ENCODE results near the gene CADM3.

Gene CADM3

DNA sequence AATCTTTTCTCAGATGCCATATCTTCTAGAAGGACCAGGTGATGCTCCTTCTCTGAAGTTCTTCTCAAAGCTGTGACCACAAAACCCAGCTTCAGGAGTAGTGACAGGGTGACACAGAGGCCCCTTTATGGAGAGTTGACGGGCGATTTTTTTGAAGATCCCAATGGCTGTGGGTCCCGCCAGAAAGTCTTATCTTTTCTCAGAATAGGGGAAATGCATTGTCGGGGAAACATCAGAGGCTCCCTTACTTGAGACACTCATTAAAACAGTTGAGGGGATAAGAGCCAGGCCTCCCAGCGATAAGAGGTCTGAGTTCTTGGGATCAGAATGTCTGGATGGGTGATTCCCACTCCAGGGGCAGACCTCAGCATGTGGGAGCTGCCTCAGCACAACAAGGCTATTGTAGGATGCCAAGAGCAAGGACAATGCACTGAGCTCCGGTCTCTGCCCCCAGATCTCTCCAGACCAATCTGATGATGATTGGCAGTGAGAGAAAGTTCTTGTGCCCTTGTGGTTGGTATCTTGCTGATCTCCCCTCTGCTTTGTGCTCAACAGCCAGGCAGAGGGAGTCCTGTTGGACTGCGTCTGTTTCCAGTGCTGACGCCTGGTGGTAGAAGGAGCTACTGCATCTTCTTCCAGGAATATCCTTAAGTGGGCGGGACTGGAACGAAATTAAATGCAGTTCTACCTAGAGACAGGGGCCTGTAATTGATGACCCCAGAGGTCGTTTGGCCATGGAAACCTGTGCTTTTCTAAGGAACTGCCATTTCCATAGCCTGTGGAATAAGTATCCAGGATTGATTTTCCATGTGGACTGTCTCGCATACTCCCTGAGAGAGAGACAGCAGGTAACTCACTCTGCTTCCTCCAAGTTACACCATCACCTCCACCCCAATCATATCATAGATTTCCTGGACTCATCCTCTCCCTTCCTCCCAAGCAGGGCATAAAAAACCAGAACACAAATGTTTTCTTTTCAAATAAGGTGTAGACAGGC, 26.4 kb downstream of the CADM3 start:
- Histone ChIP-seq H3K27me3 (ENCODE audit: control insufficient read depth in 1 of 2, insufficient read depth in 2 of 2, low read length in 2 of 2) (no peaks in the 10 kb centered on the region), H3K9ac (ENCODE audit: low read length) (no peak overlapping the region), H3K36me3 (ENCODE audit: insufficient read depth, low read length) (no peaks in the 10 kb centered on the region)

DNA sequence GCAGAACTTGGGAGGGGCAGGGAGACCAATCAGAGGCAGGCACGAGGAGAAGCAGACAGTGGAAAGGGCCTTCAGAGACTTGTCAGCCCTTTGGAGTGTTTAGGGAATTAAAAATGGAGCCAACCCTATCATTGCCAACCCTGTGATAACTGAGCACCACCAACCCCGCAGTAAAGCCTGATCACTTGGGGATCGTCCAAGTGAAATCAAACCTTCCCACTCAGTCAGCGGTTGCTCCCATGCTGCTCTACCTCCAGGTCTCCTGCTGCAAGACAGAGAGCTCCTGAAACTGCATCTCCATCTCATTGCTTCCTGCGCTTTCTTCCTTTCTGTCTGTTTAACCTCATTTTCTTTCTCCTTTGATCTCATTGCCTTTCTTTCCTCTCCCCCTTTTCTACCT, 28.5 kb downstream of the CADM3 start:
- Histone ChIP-seq H3K27me3 (ENCODE audit: control insufficient read depth in 1 of 2, insufficient read depth in 2 of 2, low read length in 2 of 2) (peaks cover 0 to 4% of the 10 kb centered on the region in 2 donors), H3K9me3 (ENCODE audit: low read length) (no peaks in the 10 kb centered on the region), H3K4me1 (ENCODE audit: insufficient read depth, low read length) (no peaks in the 10 kb centered on the region), H3K9ac (ENCODE audit: low read length) (no peak overlapping the region), H3K4me3 (ENCODE audit: low read depth in 1 of 2, low read length in 2 of 2) (no peak overlapping the region), H3K36me3 (ENCODE audit: insufficient read depth, low read length) (no peaks in the 10 kb centered on the region), H3K27ac (ENCODE audit: low read depth, low read length) (no peak overlapping the region)

More for the DNA sequence above, 26.4 kb downstream of the CADM3 start:
- Histone ChIP-seq H3K9me3 (ENCODE audit: low read length) (no peaks in the 10 kb centered on the region), H3K4me3 (ENCODE audit: low read depth in 1 of 2, low read length in 2 of 2) (no peak overlapping the region), H3K4me1 (ENCODE audit: insufficient read depth, low read length) (no peaks in the 10 kb centered on the region), H3K27ac (ENCODE audit: low read depth, low read length) (no peak overlapping the region)

DNA sequence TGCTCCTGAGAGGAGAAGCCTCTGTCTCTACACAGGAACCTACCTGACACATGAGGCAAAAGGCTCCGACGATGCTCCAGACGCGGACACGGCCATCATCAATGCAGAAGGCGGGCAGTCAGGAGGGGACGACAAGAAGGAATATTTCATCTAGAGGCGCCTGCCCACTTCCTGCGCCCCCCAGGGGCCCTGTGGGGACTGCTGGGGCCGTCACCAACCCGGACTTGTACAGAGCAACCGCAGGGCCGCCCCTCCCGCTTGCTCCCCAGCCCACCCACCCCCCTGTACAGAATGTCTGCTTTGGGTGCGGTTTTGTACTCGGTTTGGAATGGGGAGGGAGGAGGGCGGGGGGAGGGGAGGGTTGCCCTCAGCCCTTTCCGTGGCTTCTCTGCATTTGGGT, 29.4 kb downstream of the CADM3 start:
- H3K27ac ChIP-seq (ENCODE audit: low read depth, low read length) = no peak overlapping the region
- peaks cover 0 to 8% of the 10 kb centered on the region in 2 donors for H3K27me3 ChIP-seq (ENCODE audit: control insufficient read depth in 1 of 2, insufficient read depth in 2 of 2, low read length in 2 of 2)
- H3K4me3 ChIP-seq (ENCODE audit: low read depth in 1 of 2, low read length in 2 of 2) = no peak overlapping the region

DNA sequence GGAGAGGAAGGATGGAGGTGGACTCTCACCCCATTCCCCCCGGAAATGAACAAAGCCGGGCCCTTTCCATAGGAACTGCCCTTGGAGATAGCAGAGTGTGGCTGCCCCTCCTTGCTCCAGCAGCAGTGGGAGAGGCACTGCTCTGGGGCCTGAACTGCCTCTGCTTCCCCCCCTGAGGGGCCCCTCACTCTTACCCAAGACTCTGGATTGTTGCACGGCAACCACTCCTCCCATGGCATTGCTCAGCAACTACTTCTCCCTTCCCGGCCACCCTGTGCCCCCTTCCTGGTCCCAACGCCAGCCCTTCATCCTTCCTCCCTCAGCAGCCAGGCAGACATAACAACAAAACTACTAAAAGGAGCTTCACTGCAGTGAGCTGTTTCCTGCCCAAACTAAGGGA, 30.2 kb downstream of the CADM3 start:
- Histone ChIP-seq H3K4me1 (ENCODE audit: insufficient read depth, low read length) (peaks cover 4% of the 10 kb centered on the region), H3K9me3 (ENCODE audit: low read length) (no peaks in the 10 kb centered on the region), H3K4me3 (ENCODE audit: low read depth in 1 of 2, low read length in 2 of 2) (no peak overlapping the region), H3K27ac (ENCODE audit: low read depth, low read length) (no peak overlapping the region), H3K36me3 (ENCODE audit: insufficient read depth, low read length) (no peaks in the 10 kb centered on the region), H3K27me3 (ENCODE audit: control insufficient read depth in 1 of 2, insufficient read depth in 2 of 2, low read length in 2 of 2) (peaks cover 0 to 12% of the 10 kb centered on the region in 2 donors), H3K9ac (ENCODE audit: low read length) (no peak overlapping the region)

More for the DNA sequence above, 29.4 kb downstream of the CADM3 start:
- H3K36me3 ChIP-seq (ENCODE audit: insufficient read depth, low read length) = no peaks in the 10 kb centered on the region
- H3K4me1 ChIP-seq (ENCODE audit: insufficient read depth, low read length) = no peaks in the 10 kb centered on the region
- H3K9me3 ChIP-seq (ENCODE audit: low read length) = no peaks in the 10 kb centered on the region
- H3K9ac ChIP-seq (ENCODE audit: low read length) = no peak overlapping the region

DNA sequence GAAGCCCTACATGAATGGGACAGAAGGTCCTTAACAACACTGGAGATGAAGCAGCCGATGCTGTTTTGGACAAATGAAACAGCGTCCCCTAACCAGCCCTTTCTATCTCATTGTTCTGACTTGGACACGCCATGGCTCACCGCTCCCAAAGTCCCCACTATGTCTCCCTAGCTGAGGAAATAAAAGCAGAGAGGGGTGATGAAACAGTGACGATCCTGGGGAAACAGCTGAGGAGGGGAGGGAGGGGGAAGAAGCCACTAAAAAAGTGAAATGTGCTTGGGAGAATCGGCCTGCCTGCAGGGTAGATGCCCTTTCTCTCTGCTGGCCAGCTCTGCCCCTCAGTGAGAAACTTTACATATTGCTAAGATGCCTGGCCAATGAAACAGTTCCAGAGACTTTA, 32.2 kb downstream of the CADM3 start:
- H3K36me3 ChIP-seq (ENCODE audit: insufficient read depth, low read length) = no peaks in the 10 kb centered on the region
- peaks cover 6% of the 10 kb centered on the region for H3K4me1 ChIP-seq (ENCODE audit: insufficient read depth, low read length)
- peaks cover 0 to 19% of the 10 kb centered on the region in 2 donors for H3K27me3 ChIP-seq (ENCODE audit: control insufficient read depth in 1 of 2, insufficient read depth in 2 of 2, low read length in 2 of 2)
- no peak overlapping the region for H3K27ac ChIP-seq (ENCODE audit: low read depth, low read length)
- no peak overlapping the region for H3K9ac ChIP-seq (ENCODE audit: low read length)
- no peaks in the 10 kb centered on the region for H3K9me3 ChIP-seq (ENCODE audit: low read length)
- no peak overlapping the region for H3K4me3 ChIP-seq (ENCODE audit: low read depth in 1 of 2, low read length in 2 of 2)

DNA sequence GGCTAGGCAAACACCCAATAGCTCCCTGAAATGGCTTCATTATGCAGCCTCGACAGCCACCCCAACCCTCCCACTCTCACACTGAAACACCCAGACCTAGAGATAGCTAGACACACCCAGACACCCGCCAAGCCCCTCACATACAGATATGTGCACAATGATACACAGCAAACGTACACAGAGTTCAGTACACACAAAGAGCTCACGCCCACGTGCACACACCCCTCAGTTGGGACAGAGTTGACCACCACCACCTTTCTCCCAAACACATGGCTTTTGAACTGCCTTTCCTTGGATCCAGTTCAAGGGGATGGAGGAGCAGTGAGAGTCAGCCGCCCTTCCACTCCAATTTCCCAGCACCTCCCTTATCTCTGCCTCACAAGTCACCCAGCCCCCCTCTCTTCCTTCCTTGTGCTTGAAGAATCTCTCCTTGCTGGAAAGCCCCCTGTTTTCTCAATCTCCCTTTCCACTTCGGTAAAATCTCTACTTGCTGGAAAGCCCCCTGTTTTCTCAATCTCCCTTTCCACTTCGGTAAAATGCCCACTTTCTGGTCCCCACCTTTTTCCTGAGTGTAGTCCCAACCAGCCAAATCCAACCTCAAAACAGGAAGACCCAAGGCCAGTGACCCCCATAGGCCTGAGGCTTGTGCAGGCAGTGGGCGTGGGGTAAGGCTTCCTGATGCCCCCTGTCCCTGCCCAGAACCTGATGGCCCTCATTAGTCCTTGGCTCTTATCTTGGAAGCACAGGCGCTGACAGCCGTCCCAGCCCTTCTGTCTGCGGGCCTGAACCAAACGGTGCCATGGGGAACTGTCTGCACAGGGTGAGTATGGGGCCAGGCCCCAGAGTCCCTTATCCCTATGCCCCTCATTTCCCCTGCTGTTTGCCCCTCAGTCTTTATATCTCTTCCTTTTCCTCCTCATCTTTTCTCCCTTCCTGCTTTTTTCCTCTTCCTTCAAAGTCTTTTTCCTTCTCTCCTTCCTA, 33.0 kb downstream of the CADM3 start, which contains the start of gene ACKR1:
Gene ACKR1, plus strand, starts transcription at position 715 of the 981 bp plus-strand sequence. Its CDS starts 85 bp downstream, at position 800.
- no peak within 1 kb of the TSS for H3K9ac ChIP-seq (ENCODE audit: low read length)
- no peaks in the 10 kb centered on the region for H3K9me3 ChIP-seq (ENCODE audit: low read length)
- no peaks in the 10 kb centered on the region for H3K36me3 ChIP-seq (ENCODE audit: insufficient read depth, low read length)
- H3K4me3 ChIP-seq (ENCODE audit: low read depth in 1 of 2, low read length in 2 of 2) = no peak within 1 kb of the TSS
- H3K4me1 ChIP-seq (ENCODE audit: insufficient read depth, low read length) = peaks cover 6% of the 10 kb centered on the region
- no peak within 1 kb of the TSS for H3K27ac ChIP-seq (ENCODE audit: low read depth, low read length)
- H3K27me3 ChIP-seq (ENCODE audit: control insufficient read depth in 1 of 2, insufficient read depth in 2 of 2, low read length in 2 of 2) = peaks cover 0 to 23% of the 10 kb centered on the region in 2 donors

DNA sequence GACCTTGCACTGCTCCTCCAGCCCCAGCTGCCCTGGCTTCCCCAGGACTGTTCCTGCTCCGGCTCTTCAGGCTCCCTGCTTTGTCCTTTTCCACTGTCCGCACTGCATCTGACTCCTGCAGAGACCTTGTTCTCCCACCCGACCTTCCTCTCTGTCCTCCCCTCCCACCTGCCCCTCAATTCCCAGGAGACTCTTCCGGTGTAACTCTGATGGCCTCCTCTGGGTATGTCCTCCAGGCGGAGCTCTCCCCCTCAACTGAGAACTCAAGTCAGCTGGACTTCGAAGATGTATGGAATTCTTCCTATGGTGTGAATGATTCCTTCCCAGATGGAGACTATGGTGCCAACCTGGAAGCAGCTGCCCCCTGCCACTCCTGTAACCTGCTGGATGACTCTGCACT, 33.8 kb downstream of the CADM3 start:
- no peaks in the 10 kb centered on the region for H3K9me3 ChIP-seq (ENCODE audit: low read length)
- H3K4me3 ChIP-seq (ENCODE audit: low read depth in 1 of 2, low read length in 2 of 2) = no peak overlapping the region
- peaks cover 6% of the 10 kb centered on the region for H3K4me1 ChIP-seq (ENCODE audit: insufficient read depth, low read length)
- no peaks in the 10 kb centered on the region for H3K36me3 ChIP-seq (ENCODE audit: insufficient read depth, low read length)
- H3K9ac ChIP-seq (ENCODE audit: low read length) = no peak overlapping the region
- no peak overlapping the region for H3K27ac ChIP-seq (ENCODE audit: low read depth, low read length)
- peaks cover 0 to 24% of the 10 kb centered on the region in 2 donors for H3K27me3 ChIP-seq (ENCODE audit: control insufficient read depth in 1 of 2, insufficient read depth in 2 of 2, low read length in 2 of 2)

DNA sequence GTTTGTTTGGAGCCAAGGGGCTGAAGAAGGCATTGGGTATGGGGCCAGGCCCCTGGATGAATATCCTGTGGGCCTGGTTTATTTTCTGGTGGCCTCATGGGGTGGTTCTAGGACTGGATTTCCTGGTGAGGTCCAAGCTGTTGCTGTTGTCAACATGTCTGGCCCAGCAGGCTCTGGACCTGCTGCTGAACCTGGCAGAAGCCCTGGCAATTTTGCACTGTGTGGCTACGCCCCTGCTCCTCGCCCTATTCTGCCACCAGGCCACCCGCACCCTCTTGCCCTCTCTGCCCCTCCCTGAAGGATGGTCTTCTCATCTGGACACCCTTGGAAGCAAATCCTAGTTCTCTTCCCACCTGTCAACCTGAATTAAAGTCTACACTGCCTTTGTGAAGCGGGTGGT, 34.7 kb downstream of the CADM3 start:
- no peak overlapping the region for H3K9ac ChIP-seq (ENCODE audit: low read length)
- H3K27me3 ChIP-seq (ENCODE audit: control insufficient read depth in 1 of 2, insufficient read depth in 2 of 2, low read length in 2 of 2) = peaks cover 0 to 26% of the 10 kb centered on the region in 2 donors
- H3K4me3 ChIP-seq (ENCODE audit: low read depth in 1 of 2, low read length in 2 of 2) = no peak overlapping the region
- no peak overlapping the region for H3K27ac ChIP-seq (ENCODE audit: low read depth, low read length)
- no peaks in the 10 kb centered on the region for H3K36me3 ChIP-seq (ENCODE audit: insufficient read depth, low read length)
- no peaks in the 10 kb centered on the region for H3K9me3 ChIP-seq (ENCODE audit: low read length)
- peaks cover 6% of the 10 kb centered on the region for H3K4me1 ChIP-seq (ENCODE audit: insufficient read depth, low read length)

DNA sequence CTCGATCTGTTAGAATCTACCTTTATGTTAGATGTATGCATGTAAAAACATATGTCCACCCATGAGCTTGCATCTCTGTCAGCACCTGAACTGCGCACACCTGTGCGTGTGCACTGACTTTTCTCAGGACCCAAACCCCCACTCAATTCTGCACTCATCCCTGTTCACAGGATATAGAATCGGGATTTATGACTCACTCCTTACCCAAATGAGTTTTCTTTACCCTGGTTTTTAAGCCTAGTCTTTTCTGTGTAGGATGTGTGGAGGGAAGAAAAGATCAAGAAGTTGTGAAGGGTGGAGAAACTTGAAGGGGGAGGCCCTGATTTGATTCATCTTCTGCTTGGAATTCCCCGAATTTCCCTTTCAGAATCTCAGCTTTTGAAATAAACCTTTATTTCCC, 35.7 kb downstream of the CADM3 start:
- H3K9me3 ChIP-seq (ENCODE audit: low read length) = no peaks in the 10 kb centered on the region
- H3K27ac ChIP-seq (ENCODE audit: low read depth, low read length) = no peak overlapping the region
- H3K36me3 ChIP-seq (ENCODE audit: insufficient read depth, low read length) = no peaks in the 10 kb centered on the region
- H3K9ac ChIP-seq (ENCODE audit: low read length) = no peak overlapping the region
- no peak overlapping the region for H3K4me3 ChIP-seq (ENCODE audit: low read depth in 1 of 2, low read length in 2 of 2)
- peaks cover 6% of the 10 kb centered on the region for H3K4me1 ChIP-seq (ENCODE audit: insufficient read depth, low read length)
- H3K27me3 ChIP-seq (ENCODE audit: control insufficient read depth in 1 of 2, insufficient read depth in 2 of 2, low read length in 2 of 2) = peaks cover 0 to 35% of the 10 kb centered on the region in 2 donors

DNA sequence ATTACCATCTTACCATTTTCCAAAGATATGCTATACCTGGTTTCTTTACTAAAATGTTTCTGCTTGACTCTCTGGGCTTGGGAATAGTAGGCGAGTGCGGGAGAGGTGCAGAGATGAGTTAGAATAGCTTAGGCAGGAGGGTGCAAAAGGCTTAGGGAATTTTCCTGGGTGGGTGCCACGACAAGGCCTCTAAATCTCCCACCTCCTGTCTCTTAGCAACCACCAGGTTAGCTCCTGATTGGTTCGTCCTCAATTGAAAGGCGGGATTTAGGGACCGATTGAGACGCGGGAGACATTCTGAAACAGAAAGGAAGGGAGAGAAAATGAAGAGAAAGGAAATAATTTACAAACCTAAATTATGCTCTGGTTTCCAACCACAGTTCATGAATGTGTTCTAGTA, 36.4 kb downstream of the CADM3 start:
- Histone ChIP-seq H3K9me3 (ENCODE audit: low read length) (no peaks in the 10 kb centered on the region), H3K9ac (ENCODE audit: low read length) (no peak overlapping the region), H3K27ac (ENCODE audit: low read depth, low read length) (no peak overlapping the region), H3K4me1 (ENCODE audit: insufficient read depth, low read length) (peaks cover 6% of the 10 kb centered on the region), H3K4me3 (ENCODE audit: low read depth in 1 of 2, low read length in 2 of 2) (no peak overlapping the region), H3K36me3 (ENCODE audit: insufficient read depth, low read length) (no peaks in the 10 kb centered on the region), H3K27me3 (ENCODE audit: control insufficient read depth in 1 of 2, insufficient read depth in 2 of 2, low read length in 2 of 2) (peaks cover 0 to 39% of the 10 kb centered on the region in 2 donors)
